Measurements from ENCODE around the gene ACIN1.
"Not testable (repeated sequence)": the region's sequence is repeated elsewhere in the genome, so short reads cannot be mapped to it uniquely, and the experiment has no call there.

The ACIN1 gene

GRCh38 chr14:23040100-23040499 is 54.8 kb downstream of the ACIN1 start:
- no peak for DNase-seq

GRCh38 chr14:23035303-23036144 is 59.4 kb downstream of the ACIN1 start:
- no peak for DNase-seq

GRCh38 chr14:23034498-23035302 is 60.2 kb downstream of the ACIN1 start, which contains the start of gene PSMB5:
Gene PSMB5, minus strand, starts transcription at chr14:23034900. Its CDS starts 19 bp downstream, at chr14:23034881.
- DNase-seq = no peak

GRCh38 chr14:23033801-23034497 is 61.0 kb downstream of the ACIN1 start:
- DNase-seq = no peak

GRCh38 chr14:23033251-23033727 is 61.6 kb downstream of the ACIN1 start:
- DNase-seq = no peak

- DNase-seq = no peak
Observed at GRCh38 chr14:23030936-23031335, 64.0 kb downstream of the ACIN1 start.

GRCh38 chr14:23028799-23029198 is 66.1 kb downstream of the ACIN1 start:
- DNase-seq = no peak

GRCh38 chr14:23025151-23025814 is 69.7 kb downstream of the ACIN1 start:
- no peak for DNase-seq

GRCh38 chr14:23024612-23025075 is 70.3 kb downstream of the ACIN1 start:
- DNase-seq = no peak

GRCh38 chr14:23023795-23024152 is 71.2 kb downstream of the ACIN1 start:
- no peak for DNase-seq

- DNase-seq = no peak
Observed at GRCh38 chr14:23023022-23023794, 71.7 kb downstream of the ACIN1 start.

- DNase-seq = no peak
Observed at GRCh38 chr14:23021889-23022442, 73.0 kb downstream of the ACIN1 start.

- DNase-seq = no peak
Observed at GRCh38 chr14:23021434-23021833, 73.5 kb downstream of the ACIN1 start.

GRCh38 chr14:23020143-23021128 is 74.5 kb downstream of the ACIN1 start:
- no peak for DNase-seq

GRCh38 chr14:23018107-23018506 is 76.8 kb downstream of the ACIN1 start:
- DNase-seq = no peak

- no peak for DNase-seq
Observed at GRCh38 chr14:23017091-23017490, 77.8 kb downstream of the ACIN1 start.

GRCh38 chr14:23015618-23016017 is 79.3 kb downstream of the ACIN1 start:
- DNase-seq = no peak

GRCh38 chr14:23013749-23014054 is 81.2 kb downstream of the ACIN1 start:
- not testable (repeated sequence) for DNase-seq

- no peak for DNase-seq
Observed at GRCh38 chr14:23013054-23013748, 81.7 kb downstream of the ACIN1 start.
